GM21723 (cell line): Measurements from ENCODE around the gene MAGI1.

Source experiments
- ATAC-seq: cut with Tn5 transposase; IDR thresholded peaks from one replicate; pipeline ENCODE4 v1.9.1; 2021; ENCODE audit warnings: mild to moderate bottlenecking, moderate library complexity; ENCODE audit not compliant: unreplicated experiment

Gene MAGI1

GRCh38 chr3:65814845-65815578 is 223.7 kb downstream of the MAGI1 start:
- ATAC-seq, result no peak

DNA sequence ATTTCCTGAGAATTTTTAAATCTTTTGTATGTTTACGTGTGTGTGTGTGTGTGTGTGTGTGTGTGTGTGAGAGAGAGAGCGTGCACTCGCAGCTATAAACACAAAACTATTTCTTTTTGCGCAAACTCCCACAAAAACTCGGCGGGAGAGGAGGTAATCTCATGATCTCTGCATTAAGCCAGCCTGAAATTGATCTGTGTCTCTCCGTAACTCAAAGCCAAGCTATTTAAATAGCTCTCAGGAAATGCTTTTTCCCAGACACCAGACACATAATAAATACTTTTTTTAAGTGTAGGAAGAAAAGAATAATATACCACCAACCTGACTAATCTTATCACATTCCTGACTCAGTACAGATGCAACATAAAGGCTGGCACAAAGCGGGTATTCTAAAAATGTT is 226.8 kb downstream of the MAGI1 start:
- no peak for ATAC-seq

DNA sequence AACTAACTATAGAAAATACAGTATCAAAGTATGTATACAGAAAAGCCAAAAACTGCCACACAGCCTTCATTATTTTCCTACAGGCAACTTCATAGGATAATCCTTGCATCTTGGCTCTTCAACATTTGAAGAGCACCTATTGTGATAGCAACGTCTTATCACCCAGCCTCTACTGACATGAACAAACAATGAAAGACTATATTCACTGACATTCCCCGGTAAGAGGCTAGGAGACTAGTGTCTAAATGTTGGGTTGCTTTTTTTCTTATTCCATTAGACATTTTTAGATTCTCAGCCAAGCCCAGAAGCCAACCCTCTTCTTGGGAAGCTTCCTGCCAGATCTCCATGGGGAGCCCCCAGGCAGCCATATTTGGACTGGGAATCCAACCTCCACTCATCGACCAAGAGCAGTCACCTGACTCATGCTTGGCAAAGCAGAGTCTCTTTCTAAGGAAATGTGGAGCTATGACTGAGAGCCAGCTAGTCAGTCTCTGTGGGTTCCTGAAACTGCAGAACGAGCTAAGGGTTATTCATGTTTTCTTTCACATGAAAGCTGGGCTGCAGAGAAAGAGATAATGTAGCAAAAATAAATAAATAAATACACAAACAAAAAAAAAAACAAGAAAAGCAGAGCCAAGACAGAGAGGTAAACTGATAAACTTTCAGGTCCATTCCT is 227.5 kb downstream of the MAGI1 start:
- no peak for ATAC-seq

- ATAC-seq, result no peak
Measured at GRCh38 chr3:65810302-65810701, 228.4 kb downstream of the MAGI1 start.

- no peak for ATAC-seq
Measured at GRCh38 chr3:65809641-65810150, 229.0 kb downstream of the MAGI1 start.

GRCh38 chr3:65808824-65809223 is 229.9 kb downstream of the MAGI1 start:
- ATAC-seq, result no peak

DNA sequence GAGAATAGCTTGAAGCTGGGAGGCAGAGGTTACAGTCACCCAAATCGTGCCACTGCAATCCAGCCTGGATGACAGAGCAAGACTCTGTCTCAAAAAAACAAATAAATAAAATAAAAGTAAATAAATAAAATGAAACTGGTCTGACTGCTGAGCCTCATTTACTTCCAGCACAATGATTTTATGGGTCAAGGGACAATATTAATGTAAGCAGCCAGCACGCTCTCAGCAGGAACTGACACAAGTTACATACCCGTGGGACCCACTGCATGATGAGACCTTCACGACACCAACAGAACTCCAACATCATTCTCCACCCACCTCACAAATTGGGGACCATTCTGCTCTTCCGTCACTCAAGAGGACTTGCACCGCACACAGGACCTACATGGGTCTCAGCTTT is 230.3 kb downstream of the MAGI1 start:
- ATAC-seq, result no peak

- ATAC-seq, result no peak
Measured at GRCh38 chr3:65807225-65807624, 231.5 kb downstream of the MAGI1 start.

- no peak for ATAC-seq
Measured at GRCh38 chr3:65806600-65806999, 232.1 kb downstream of the MAGI1 start.

DNA sequence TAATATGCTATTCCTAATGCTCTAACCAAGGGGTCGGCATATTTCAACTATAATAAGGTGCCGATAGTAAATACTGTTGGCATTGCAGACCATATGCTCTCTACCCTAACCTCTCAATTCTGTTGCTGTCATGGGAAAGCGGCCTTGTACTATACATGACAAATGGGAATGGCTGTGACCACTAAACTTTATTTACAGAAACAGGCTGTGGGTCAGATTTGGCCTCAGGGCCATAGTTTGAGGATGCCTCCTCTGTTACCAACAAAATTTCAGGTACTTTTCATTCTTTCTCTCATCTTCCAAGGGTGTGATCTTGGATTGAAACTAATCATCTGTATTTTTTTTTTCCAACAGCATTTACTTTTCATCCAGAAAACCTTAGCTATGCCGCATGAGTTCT is 242.0 kb downstream of the MAGI1 start:
- no peak for ATAC-seq

DNA sequence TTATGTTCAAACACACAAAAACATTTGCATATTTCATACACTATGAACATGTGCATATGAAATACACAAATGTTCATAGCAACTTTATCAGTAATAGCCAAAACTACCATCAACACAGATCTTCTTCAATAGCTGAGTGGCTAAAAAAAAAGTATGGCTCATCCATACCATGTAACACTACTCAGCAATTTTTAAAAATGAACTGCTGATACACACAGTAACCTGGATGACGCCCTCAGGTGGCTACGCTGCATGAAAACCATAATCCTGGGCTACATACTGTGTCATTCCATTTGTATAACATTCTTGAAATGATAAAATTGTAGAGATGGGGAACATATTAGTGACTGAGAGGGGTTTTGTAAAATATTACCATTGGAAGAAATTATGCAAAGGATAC is 243.6 kb downstream of the MAGI1 start:
- ATAC-seq, result no peak

DNA sequence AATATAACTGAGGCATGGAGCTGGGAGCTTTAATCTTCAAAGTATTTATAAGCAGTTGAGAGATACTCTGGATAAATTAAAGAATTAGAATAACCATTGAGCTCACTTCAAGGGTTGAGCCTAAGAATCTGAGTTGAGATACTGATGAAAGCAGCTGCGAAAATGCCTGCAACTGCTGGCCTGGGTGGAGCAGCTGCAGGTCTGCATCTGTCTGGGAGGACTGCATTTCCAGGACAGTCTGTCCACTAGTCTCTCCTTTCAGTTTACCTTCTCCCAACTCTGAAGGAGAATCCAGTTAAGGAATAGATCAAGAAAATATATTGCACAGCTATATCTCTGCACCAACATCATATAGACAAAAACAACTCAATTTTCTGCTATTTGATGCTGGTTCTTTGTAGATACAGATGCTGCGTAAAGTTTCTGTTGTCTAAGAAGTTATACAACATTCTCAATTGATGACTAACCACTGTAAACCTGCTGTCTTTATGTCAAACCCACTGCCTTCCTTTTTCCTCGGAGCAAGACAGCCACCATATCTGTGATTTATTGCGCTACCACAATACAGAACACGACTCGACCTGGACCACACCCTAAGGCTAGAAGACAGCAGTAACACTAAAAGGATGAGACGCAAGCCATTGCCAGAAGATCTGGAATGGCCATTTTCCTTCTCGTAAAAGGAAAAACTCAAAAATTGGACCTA is 245.1 kb downstream of the MAGI1 start:
- no peak for ATAC-seq

- no peak for ATAC-seq
Measured at GRCh38 chr3:65788461-65788860, 250.3 kb downstream of the MAGI1 start.

GRCh38 chr3:65787827-65788226 is 250.9 kb downstream of the MAGI1 start:
- ATAC-seq, result no peak

GRCh38 chr3:65787340-65787739 is 251.4 kb downstream of the MAGI1 start:
- no peak for ATAC-seq

DNA sequence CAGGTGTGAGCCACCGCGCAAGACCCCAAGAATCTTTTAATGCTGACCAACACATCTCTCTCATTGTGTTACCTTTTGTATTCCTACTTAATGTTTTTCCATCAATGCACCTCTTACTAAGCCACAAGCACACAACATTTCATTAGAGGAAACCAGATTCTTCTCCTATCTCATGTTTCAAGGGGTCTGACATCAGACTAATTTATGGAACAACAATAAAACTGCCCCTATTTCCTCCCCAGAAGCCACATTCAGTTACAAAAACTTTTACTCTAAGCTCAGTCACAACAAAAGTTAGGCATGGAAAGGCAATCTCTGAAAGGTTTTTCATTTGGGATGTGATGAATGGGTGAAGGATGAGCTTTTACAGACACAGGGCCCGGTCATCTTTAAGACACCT is 251.8 kb downstream of the MAGI1 start:
- no peak for ATAC-seq

- no peak for ATAC-seq
Measured at GRCh38 chr3:65785065-65785645, 253.6 kb downstream of the MAGI1 start.

DNA sequence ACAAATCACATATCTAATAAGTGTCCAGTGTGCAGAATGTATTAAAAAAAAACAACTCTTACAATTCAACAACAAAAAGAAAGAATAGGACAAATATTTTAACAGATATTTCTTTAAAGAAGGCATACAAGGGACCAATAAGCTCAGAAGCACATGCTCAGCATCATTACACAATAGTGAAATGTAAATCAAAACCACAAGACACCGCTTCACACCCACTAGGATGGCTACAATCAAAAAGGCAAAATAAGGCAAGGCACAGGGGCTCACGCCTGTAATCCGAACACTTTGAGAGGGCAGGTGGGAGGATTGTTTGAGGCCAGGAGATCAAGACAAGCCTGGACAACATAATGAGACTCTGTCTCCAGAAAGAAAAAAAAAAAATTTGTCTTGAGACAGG is 255.6 kb downstream of the MAGI1 start:
- ATAC-seq, result no peak

DNA sequence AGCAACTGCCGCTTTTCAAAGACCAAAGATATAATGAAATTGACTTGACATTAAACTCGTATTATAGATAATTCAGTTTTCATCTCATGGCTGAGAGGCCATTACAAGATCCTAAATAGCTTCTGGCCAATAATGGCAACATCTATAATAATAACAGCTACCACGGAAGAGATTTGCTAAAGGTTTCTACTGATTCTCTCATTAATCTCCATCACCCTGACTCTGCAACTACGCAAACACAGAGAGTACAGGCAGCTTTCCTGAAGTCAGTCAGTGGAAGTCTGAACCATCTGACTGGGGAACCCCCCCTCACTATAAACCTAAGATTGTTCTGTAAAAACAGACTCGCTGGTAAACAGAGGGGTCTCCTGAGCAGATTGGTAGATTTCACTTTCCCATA is 257.1 kb downstream of the MAGI1 start:
- no peak for ATAC-seq

DNA sequence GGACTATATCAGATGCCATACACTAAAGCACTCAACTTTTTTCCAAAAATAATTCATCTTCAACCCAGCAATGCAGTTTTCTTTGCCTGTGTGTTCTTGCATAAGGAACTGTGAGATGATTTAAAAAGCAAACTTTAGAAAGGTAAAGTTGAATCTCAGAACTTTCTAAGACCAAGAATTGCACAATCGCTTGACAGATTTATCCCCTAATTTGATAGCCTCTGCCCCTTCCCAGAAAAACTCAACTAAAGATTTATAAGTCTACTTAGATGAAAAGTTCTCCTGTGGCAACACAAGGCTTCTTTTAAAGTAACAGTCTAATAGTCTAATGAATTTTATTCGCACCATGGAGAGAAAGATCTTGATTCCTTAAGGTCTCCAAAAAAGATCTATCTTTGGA is 259.3 kb downstream of the MAGI1 start:
- ATAC-seq, result no peak

GRCh38 chr3:65778968-65779367 is 259.8 kb downstream of the MAGI1 start:
- ATAC-seq, result no peak

DNA sequence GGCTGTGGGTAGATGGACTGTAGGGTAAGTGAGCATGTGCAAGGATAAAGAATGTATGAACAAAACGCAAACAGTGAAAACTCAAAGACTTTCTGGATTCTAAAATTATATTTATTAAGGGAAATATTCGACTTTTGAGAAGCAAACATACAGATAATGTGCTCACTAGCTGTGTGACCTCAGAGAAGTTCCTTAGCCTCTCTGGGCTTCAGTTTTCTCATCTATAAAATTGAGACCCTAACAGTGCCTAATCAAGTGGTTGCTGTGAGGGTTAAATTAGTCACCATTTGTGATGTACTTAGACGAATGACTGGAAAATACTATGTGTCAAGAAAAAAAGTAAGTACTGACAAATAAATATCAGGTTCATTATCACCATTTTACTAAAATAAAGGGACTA is 261.7 kb downstream of the MAGI1 start:
- no peak for ATAC-seq
